ENCODE measurements around the gene LNX1.

Gene LNX1

DNA sequence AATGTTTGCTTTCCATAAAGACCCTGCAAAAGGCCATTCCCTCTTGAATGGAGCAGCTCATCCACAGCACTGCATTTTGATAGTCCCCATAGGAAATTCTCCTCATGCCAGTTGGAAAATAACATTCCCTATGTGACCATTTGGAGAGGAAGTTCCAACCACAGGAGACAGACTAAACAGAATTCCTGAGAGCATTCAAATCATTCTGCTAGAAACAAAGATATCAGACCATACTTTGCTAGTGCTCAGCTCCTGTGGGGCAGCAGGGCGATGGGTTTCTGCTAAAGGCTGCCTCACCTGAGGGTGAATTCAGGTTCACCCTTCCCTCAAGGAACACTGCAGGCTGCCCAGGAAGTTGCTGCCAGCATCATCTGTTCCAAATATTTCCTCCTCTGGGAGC lies 58.8 kb downstream of the LNX1 start:
- no peak overlapping the region for H3K4me3 ChIP-seq (ENCODE audit: low read length)
- DNase-seq (ENCODE audit: low read depth): no peak
- TF ChIP-seq, protein P1, sequence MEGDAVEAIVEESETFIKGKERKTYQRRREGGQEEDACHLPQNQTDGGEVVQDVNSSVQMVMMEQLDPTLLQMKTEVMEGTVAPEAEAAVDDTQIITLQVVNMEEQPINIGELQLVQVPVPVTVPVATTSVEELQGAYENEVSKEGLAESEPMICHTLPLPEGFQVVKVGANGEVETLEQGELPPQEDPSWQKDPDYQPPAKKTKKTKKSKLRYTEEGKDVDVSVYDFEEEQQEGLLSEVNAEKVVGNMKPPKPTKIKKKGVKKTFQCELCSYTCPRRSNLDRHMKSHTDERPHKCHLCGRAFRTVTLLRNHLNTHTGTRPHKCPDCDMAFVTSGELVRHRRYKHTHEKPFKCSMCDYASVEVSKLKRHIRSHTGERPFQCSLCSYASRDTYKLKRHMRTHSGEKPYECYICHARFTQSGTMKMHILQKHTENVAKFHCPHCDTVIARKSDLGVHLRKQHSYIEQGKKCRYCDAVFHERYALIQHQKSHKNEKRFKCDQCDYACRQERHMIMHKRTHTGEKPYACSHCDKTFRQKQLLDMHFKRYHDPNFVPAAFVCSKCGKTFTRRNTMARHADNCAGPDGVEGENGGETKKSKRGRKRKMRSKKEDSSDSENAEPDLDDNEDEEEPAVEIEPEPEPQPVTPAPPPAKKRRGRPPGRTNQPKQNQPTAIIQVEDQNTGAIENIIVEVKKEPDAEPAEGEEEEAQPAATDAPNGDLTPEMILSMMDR (conservative IDR thresholded peaks at IDR 0.05; ENCODE audit: low read depth, low read length): no peak

DNA sequence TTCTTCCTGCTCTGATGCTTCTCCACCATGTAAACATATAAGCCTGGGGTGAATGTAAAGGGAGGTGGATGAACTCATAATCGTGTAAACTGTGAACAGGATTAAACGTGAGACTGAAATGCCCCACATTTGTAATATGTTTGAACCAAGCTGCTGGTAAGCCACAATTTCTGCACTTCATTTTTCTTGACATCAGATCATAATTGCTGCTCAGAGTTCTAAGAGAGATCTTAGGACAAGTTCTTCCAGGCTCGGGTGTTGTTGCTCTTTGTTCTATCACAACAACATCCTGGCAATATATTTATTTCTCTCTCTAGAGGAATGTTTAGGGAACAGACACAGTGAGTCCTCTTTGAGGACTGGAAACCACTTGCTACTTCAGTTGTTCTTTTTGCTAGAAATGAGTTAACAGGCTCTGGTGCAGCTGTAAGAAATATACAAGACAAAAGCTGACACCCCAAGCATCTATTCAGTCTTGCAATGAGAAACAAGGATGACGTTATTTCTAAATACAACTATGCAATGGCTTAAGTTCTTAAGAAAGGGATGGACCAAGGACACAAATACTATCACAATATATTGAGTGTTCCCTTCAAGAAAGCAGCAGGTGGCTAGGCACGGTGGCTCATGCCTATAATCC lies 59.6 kb downstream of the LNX1 start:
- H3K4me3 ChIP-seq (ENCODE audit: low read length): no peak overlapping the region
- TF ChIP-seq, protein P1 (conservative IDR thresholded peaks at IDR 0.05; ENCODE audit: low read depth, low read length): no peak
- DNase-seq (ENCODE audit: low read depth): no peak

DNA sequence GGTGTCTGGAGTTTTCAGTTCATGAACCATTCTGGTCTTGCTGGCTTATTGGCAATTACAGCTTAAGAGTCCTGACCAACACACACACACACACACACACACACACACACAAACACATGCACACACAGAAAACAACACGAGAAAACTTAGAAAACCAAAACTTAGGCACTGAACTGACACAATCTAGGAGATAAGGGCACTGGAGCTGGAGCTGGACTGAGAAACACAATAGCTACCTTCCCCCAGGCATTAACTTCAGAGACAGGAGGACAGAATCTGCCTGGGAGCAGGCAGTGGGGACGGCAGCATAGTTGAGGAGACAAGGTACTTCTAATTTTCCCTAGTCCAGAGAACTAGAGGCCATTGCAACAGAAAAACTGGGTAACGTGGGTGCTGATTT lies 62.3 kb downstream of the LNX1 start:
- no peak for DNase-seq (ENCODE audit: low read depth)
- no peak overlapping the region for H3K4me3 ChIP-seq (ENCODE audit: low read length)
- TF ChIP-seq, protein P1 (conservative IDR thresholded peaks at IDR 0.05; ENCODE audit: low read depth, low read length): no peak

DNA sequence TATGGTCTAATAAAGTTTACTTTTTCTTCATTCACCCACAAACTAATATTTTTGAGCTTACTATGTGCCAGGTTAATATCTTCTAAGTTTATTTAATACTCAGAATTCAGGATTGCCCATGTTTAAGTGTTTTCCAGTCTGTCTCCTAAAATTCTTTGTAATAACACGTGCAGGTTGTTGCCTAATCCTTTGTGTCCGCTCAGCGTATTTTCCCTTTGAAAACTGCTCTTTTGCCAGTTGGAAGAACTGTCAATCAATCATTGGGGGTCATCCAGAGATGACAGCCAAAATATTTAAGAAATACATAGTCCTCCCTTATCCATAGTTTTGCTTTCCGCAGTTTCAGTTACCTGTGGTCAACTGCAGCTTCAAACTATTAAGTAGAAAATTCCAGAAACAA lies 63.4 kb downstream of the LNX1 start:
- no peak for DNase-seq (ENCODE audit: low read depth)
- H3K4me3 ChIP-seq (ENCODE audit: low read length): no peak overlapping the region
- TF ChIP-seq, protein P1 (conservative IDR thresholded peaks at IDR 0.05; ENCODE audit: low read depth, low read length): no peak

GRCh38 chr4:53527326-53527725 lies 64.0 kb downstream of the LNX1 start:
- no peak for DNase-seq (ENCODE audit: low read depth)
- TF ChIP-seq, protein P1 (conservative IDR thresholded peaks at IDR 0.05; ENCODE audit: low read depth, low read length): no peak
- H3K4me3 ChIP-seq (ENCODE audit: low read length): no peak overlapping the region

DNA sequence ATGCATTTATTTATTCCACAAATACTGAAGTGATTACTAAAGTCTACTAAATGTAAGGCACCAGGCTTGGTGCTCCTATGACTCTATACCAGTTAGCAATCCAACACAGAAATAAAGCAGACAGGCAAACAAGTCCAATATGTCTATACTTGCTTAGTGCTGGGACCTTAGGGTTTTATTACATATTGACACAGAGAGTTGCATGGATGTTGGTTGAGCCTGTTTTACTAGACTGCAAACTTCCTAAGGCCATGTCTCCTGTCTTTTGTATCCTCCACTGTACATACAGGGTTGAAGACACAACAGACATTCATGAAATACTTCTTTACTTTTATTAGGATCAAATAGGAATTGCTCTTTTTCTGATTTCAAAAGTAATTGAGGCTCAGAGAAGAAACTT lies 69.0 kb downstream of the LNX1 start:
- no peak for DNase-seq (ENCODE audit: low read depth)
- H3K4me3 ChIP-seq (ENCODE audit: low read length): no peak overlapping the region
- TF ChIP-seq, protein P1 (conservative IDR thresholded peaks at IDR 0.05; ENCODE audit: low read depth, low read length): no peak

- TF ChIP-seq, protein P1 (conservative IDR thresholded peaks at IDR 0.05; ENCODE audit: low read depth, low read length): no peak
- no peak overlapping the region for H3K4me3 ChIP-seq (ENCODE audit: low read length)
- DNase-seq (ENCODE audit: low read depth): no peak
These were observed 71.2 kb downstream of the LNX1 start for GRCh38 chr4:53520116-53520515.
